ENCODE measurements around the gene CYBRD1. TPM values are rescaled to one million over a fixed set of nuclear protein-coding genes. Genes with fewer than 3 reads are reported as not detected.
"Not testable (repeated sequence)": the region's sequence is repeated elsewhere in the genome, so short reads cannot be mapped to it uniquely, and the experiment has no call there.

CYBRD1 gene
- total RNA-seq, 1 experiment from 2014 or later: 9.7 TPM

- no peaks in the 10 kb centered on the region for H3K27me3 ChIP-seq (replicated peaks; ENCODE audit: control insufficient read depth, insufficient read depth, low read length)
- CTCF ChIA-PET: no interaction called here
- no peaks in the 10 kb centered on the region for H3K36me3 Mint-ChIP-seq (ENCODE audit: insufficient read depth, unreplicated experiment)
- no TSS peak for BruUV-seq (replicated peaks)
- H3K4me1 ChIP-seq: no peaks in the 10 kb centered on the region
- no peak overlapping the region for H3K27ac Mint-ChIP-seq (ENCODE audit: unreplicated experiment)
- TF ChIP-seq CTCF (IDR thresholded peaks at IDR 0.05; ENCODE audit: insufficient read depth in 1 of 2, low read depth in 1 of 2, low read length in 1 of 2, severe bottlenecking in 1 of 2, unreplicated experiment in 1 of 2): no peak
- no peak overlapping the region for H3K4me3 Mint-ChIP-seq (ENCODE audit: unreplicated experiment)
- H3K9me3 Mint-ChIP-seq (ENCODE audit: unreplicated experiment): peaks cover 10% of the 10 kb centered on the region
- H3K4me3 ChIP-seq (ENCODE audit: low read depth, low read length): no peak overlapping the region
- intact Hi-C loops (cut with micrococcal nuclease; ENCODE audit: unreplicated experiment): no loop called here
- POLR2A ChIA-PET: no interaction called here
- no peaks in the 10 kb centered on the region for H3K9me3 ChIP-seq
- H3K36me3 ChIP-seq (ENCODE audit: control insufficient read depth, insufficient read depth, low read length): no peaks in the 10 kb centered on the region
- H3K4me1 Mint-ChIP-seq (ENCODE audit: low read depth, unreplicated experiment): no peaks in the 10 kb centered on the region
- peaks cover 21% of the 10 kb centered on the region for H3K27me3 Mint-ChIP-seq (ENCODE audit: insufficient read depth, unreplicated experiment)
- DNase-seq: no peak
Measured at GRCh38 chr2:171531836-171532450, 9.7 kb downstream of the CYBRD1 start.

- BruUV-seq (replicated peaks): no TSS peak
- intact Hi-C loops (cut with micrococcal nuclease; ENCODE audit: unreplicated experiment): no loop called here
- no peak overlapping the region for H3K4me3 Mint-ChIP-seq (ENCODE audit: unreplicated experiment)
- no peaks in the 10 kb centered on the region for H3K4me1 Mint-ChIP-seq (ENCODE audit: low read depth, unreplicated experiment)
- Histone ChIP-seq H3K27me3 (replicated peaks; ENCODE audit: control insufficient read depth, insufficient read depth, low read length) (no peaks in the 10 kb centered on the region), H3K36me3 (ENCODE audit: control insufficient read depth, insufficient read depth, low read length) (no peaks in the 10 kb centered on the region), H3K9me3 (no peaks in the 10 kb centered on the region), H3K4me3 (ENCODE audit: low read depth, low read length) (no peak overlapping the region), H3K4me1 (no peaks in the 10 kb centered on the region)
- peaks cover 10% of the 10 kb centered on the region for H3K9me3 Mint-ChIP-seq (ENCODE audit: unreplicated experiment)
- CTCF ChIA-PET: interaction anchor here (0.7 kb wide), 1 partner anchor 296 kb away, joined by 3 read pairs; no protein-coding TSS in a partner anchor
- POLR2A ChIA-PET: no interaction called here
- TF ChIP-seq CTCF (IDR thresholded peaks at IDR 0.05; ENCODE audit: insufficient read depth in 1 of 2, low read depth in 1 of 2, low read length in 1 of 2, severe bottlenecking in 1 of 2, unreplicated experiment in 1 of 2): no peak
- no peak for DNase-seq
- peaks cover 20% of the 10 kb centered on the region for H3K27me3 Mint-ChIP-seq (ENCODE audit: insufficient read depth, unreplicated experiment)
- H3K27ac Mint-ChIP-seq (ENCODE audit: unreplicated experiment): no peak overlapping the region
- H3K36me3 Mint-ChIP-seq (ENCODE audit: insufficient read depth, unreplicated experiment): no peaks in the 10 kb centered on the region
Measured at GRCh38 chr2:171533331-171533730, 11.1 kb downstream of the CYBRD1 start.

- H3K27ac Mint-ChIP-seq (ENCODE audit: unreplicated experiment); H3K4me3 Mint-ChIP-seq (ENCODE audit: unreplicated experiment); DNase-seq; H3K36me3 ChIP-seq (ENCODE audit: control insufficient read depth, insufficient read depth, low read length); H3K4me1 ChIP-seq; CTCF ChIA-PET; H3K9me3 Mint-ChIP-seq (ENCODE audit: unreplicated experiment); H3K9me3 ChIP-seq; BruUV-seq (replicated peaks); H3K4me3 ChIP-seq (ENCODE audit: low read depth, low read length); H3K27me3 ChIP-seq (replicated peaks; ENCODE audit: control insufficient read depth, insufficient read depth, low read length); H3K36me3 Mint-ChIP-seq (ENCODE audit: insufficient read depth, unreplicated experiment); POLR2A ChIA-PET; H3K4me1 Mint-ChIP-seq (ENCODE audit: low read depth, unreplicated experiment); intact Hi-C loops (cut with micrococcal nuclease; ENCODE audit: unreplicated experiment): not testable (repeated sequence)
- peaks cover 18% of the 10 kb centered on the region for H3K27me3 Mint-ChIP-seq (ENCODE audit: insufficient read depth, unreplicated experiment)
Measured at GRCh38 chr2:171535528-171535927, 13.3 kb downstream of the CYBRD1 start.

GRCh38 chr2:171540437-171540836 is 18.2 kb downstream of the CYBRD1 start:
- ChIA-PET POLR2A (no interaction called here), CTCF (no interaction called here)
- Mint-ChIP-seq H3K27me3 (ENCODE audit: insufficient read depth, unreplicated experiment) (peaks cover 10% of the 10 kb centered on the region), H3K27ac (ENCODE audit: unreplicated experiment) (no peak overlapping the region), H3K4me1 (ENCODE audit: low read depth, unreplicated experiment) (no peaks in the 10 kb centered on the region), H3K4me3 (ENCODE audit: unreplicated experiment) (no peak overlapping the region), H3K36me3 (ENCODE audit: insufficient read depth, unreplicated experiment) (peaks cover 6% of the 10 kb centered on the region), H3K9me3 (ENCODE audit: unreplicated experiment) (no peaks in the 10 kb centered on the region)
- no peak for DNase-seq
- no peaks in the 10 kb centered on the region for H3K9me3 ChIP-seq
- no peaks in the 10 kb centered on the region for H3K4me1 ChIP-seq
- BruUV-seq (replicated peaks): no TSS peak
- TF ChIP-seq CTCF (IDR thresholded peaks at IDR 0.05; ENCODE audit: insufficient read depth in 1 of 2, low read depth in 1 of 2, low read length in 1 of 2, severe bottlenecking in 1 of 2, unreplicated experiment in 1 of 2): no peak
- intact Hi-C loops (cut with micrococcal nuclease; ENCODE audit: unreplicated experiment): no loop called here
- no peaks in the 10 kb centered on the region for H3K27me3 ChIP-seq (replicated peaks; ENCODE audit: control insufficient read depth, insufficient read depth, low read length)
- no peaks in the 10 kb centered on the region for H3K36me3 ChIP-seq (ENCODE audit: control insufficient read depth, insufficient read depth, low read length)
- no peak overlapping the region for H3K4me3 ChIP-seq (ENCODE audit: low read depth, low read length)

Data from Caco-2 (cell line).